HepG2 (cell line): ENCODE results near the gene CTF1. TPM values are rescaled to one million over a fixed set of nuclear protein-coding genes. Genes with fewer than 3 reads are reported as not detected.

ENCODE experiments used
- ARNTL ChIP-seq: sonication (generic); formaldehyde crosslinking; IDR thresholded peaks from 2 replicates; pipeline ENCODE4 v1.4.0; 2020; ENCODE audit warnings: mild to moderate bottlenecking, missing genetic modification reagents
- CENPT ChIP-seq: sonication (generic); formaldehyde crosslinking; IDR thresholded peaks from 2 replicates; pipeline ENCODE4 v1.8.0; 2022; ENCODE audit warnings: low read depth, mild to moderate bottlenecking, moderate library complexity, missing genetic modification reagents
- DDIT3 ChIP-seq: sonication (generic); formaldehyde crosslinking; IDR thresholded peaks from 2 replicates; pipeline ENCODE4 v1.4.0; 2020; ENCODE audit warnings: mild to moderate bottlenecking, missing genetic modification reagents
- IRF2 ChIP-seq: IDR thresholded peaks from 2 replicates; pipeline ENCODE4 v1.6.1; 2018; ENCODE audit warnings: missing genetic modification reagents, missing compliant biosample characterization
- KAT7 ChIP-seq: IDR thresholded peaks from 2 replicates; pipeline ENCODE4 v1.6.1; 2018; ENCODE audit warnings: borderline replicate concordance, missing compliant biosample characterization
- MAZ ChIP-seq, 2 experiments: sonication (generic) in 1 of 2; formaldehyde crosslinking in 1 of 2; IDR thresholded peaks; 2 replicates each; pipeline versions ENCODE4 v1.5.0 to v1.6.1; 2012 to 2020; ENCODE audit warnings: low read depth in 2 of 2, mild to moderate bottlenecking in 2 of 2, borderline replicate concordance in 1 of 2, improper control_type of control experiment in 1 of 2, low read length in 1 of 2, missing genetic modification reagents in 1 of 2, moderate library complexity in 1 of 2
- MYNN ChIP-seq: sonication (generic); formaldehyde crosslinking; IDR thresholded peaks from 2 replicates; pipeline ENCODE4 v1.4.0; 2020; ENCODE audit warnings: mild to moderate bottlenecking, low read depth, missing genetic modification reagents
- POGZ ChIP-seq: sonication (generic); formaldehyde crosslinking; IDR thresholded peaks from 2 replicates; pipeline ENCODE4 v1.4.0; 2020; ENCODE audit warnings: mild to moderate bottlenecking, missing genetic modification reagents
- RXRA ChIP-seq: sonication (generic); formaldehyde crosslinking; IDR thresholded peaks from 2 replicates; pipeline ENCODE4 v1.5.1; 2020; ENCODE audit warnings: missing genetic modification reagents
- SKIL ChIP-seq: sonication (generic); formaldehyde crosslinking; IDR thresholded peaks from 2 replicates; pipeline ENCODE4 v1.8.0; 2022; ENCODE audit warnings: missing genetic modification reagents, mild to moderate bottlenecking, moderate library complexity, borderline replicate concordance
- SP1 ChIP-seq, 2 experiments: fragments of 450-650 bp in 1 of 2; sonication (generic) in 1 of 2; formaldehyde crosslinking in 1 of 2; IDR thresholded peaks; 2 replicates each; pipeline versions ENCODE4 v1.4.0 to v1.6.1; 2016 to 2020; ENCODE audit warnings: missing genetic modification reagents in 1 of 2
- THAP7 ChIP-seq: sonication (generic); formaldehyde crosslinking; IDR thresholded peaks from 2 replicates; pipeline ENCODE4 v1.8.1; 2023; ENCODE audit warnings: mild to moderate bottlenecking, missing genetic modification reagents
- ZFP1 ChIP-seq: IDR thresholded peaks from 2 replicates; pipeline ENCODE4 v1.6.1; 2016
- ZNF367 ChIP-seq: sonication (generic); formaldehyde crosslinking; IDR thresholded peaks from 2 replicates; pipeline ENCODE4 v1.4.0; 2020; ENCODE audit warnings: missing genetic modification reagents, borderline replicate concordance
- ZNF382 ChIP-seq: sonication (generic); formaldehyde crosslinking; IDR thresholded peaks from 2 replicates; pipeline ENCODE4 v1.5.0; 2020; ENCODE audit warnings: missing genetic modification reagents, mild to moderate bottlenecking, borderline replicate concordance
- ZNF503 ChIP-seq: sonication (generic); formaldehyde crosslinking; IDR thresholded peaks from 2 replicates; pipeline ENCODE4 v1.4.0; 2020; ENCODE audit warnings: missing genetic modification reagents
- ZNF564 ChIP-seq: sonication (generic); formaldehyde crosslinking; IDR thresholded peaks from 2 replicates; pipeline ENCODE4 v1.8.1; 2023; ENCODE audit warnings: mild to moderate bottlenecking, missing genetic modification reagents
- ZSCAN5A ChIP-seq: sonication (generic); formaldehyde crosslinking; IDR thresholded peaks from 2 replicates; pipeline ENCODE4 v1.8.0; 2022; ENCODE audit warnings: mild to moderate bottlenecking, missing genetic modification reagents, borderline replicate concordance
- polyA plus RNA-seq, 8 experiments: library from polyadenylated mRNA; depleted of rRNA in 3 of 8; stranded (reverse) in 7 of 8; unstranded in 1 of 8; fragments of >200 nt; fragmentation: Illumina TruSeq in 4 of 8; extraction: Trizol in 4 of 8; gene quantifications; 2 replicates each; pipeline versions ENCODE4 v1.2.1 to v1.2.3, GENCODE V29; 2011 to 2016; ENCODE audit warnings: low read depth in 4 of 8, missing spikeins in 1 of 8, mixed read lengths in 1 of 8; ENCODE audit not compliant: insufficient read depth in 1 of 8
- total RNA-seq, 5 experiments: library from RNA; depleted of rRNA; stranded (reverse); fragments of >200 nt; fragmentation: Illumina TruSeq; extraction: Trizol; gene quantifications; 2 replicates each; pipeline ENCODE4 v1.2.3, GENCODE V29; 2016; ENCODE audit warnings: low read depth in 1 of 5
- TF ChIP-seq, protein P1 (sequence below): IDR thresholded peaks from 2 replicates; pipeline ENCODE4 v1.6.1; 2016; ENCODE audit warnings: mild to moderate bottlenecking, missing biosample characterization, missing genetic modification reagents

Gene CTF1
- total and polyA plus RNA-seq, 2 of the 13 experiments (the other 11 are each of a cell fraction or from before 2014, with no cell fraction given) = 0.13 to 1.8 TPM

- no peak for TF ChIP-seq ZNF382
- peak; percentile 94 for TF ChIP-seq ZNF564
- TF ChIP-seq MYNN (CRISPR knock-in tag) = no peak; the same call in 1 of the 2 replicates
- peak; percentile 35; the same call in 1 of the 2 replicates for TF ChIP-seq ZNF503
- TF ChIP-seq MAZ (IDR thresholded peaks at IDR 0.05; ENCODE audit: borderline replicate concordance, low read depth, low read length) = 0 out of 2 replicates have a peak, but pooled peaks have one; percentile 55
- TF ChIP-seq MAZ (CRISPR knock-in tag; IDR thresholded peaks at IDR 0.05; ENCODE audit: low read depth) = peak; percentile 91
- TF ChIP-seq ZFP1 (CRISPR knock-in tag) = peak; percentile 54; the same call in 1 of the 2 replicates
- peak; percentile 75 for TF ChIP-seq SKIL (CRISPR knock-in tag)
- TF ChIP-seq ARNTL (CRISPR knock-in tag) = peak; percentile 92
- no peak for TF ChIP-seq ZNF367 (CRISPR knock-in tag)
- TF ChIP-seq DDIT3 (CRISPR knock-in tag) = 0 out of 2 replicates have a peak, but pooled peaks have one; percentile 73
- TF ChIP-seq CENPT (CRISPR knock-in tag) = no peak
- TF ChIP-seq KAT7 = peak; percentile 41; the same call in 1 of the 2 replicates
- TF ChIP-seq POGZ = peak; percentile 71
- TF ChIP-seq IRF2 = peak; percentile 92
- no peak for TF ChIP-seq SP1 (IDR thresholded peaks at IDR 0.05)
- peak; percentile 84 for TF ChIP-seq SP1 (CRISPR knock-in tag; IDR thresholded peaks at IDR 0.05)
- TF ChIP-seq, protein P1, sequence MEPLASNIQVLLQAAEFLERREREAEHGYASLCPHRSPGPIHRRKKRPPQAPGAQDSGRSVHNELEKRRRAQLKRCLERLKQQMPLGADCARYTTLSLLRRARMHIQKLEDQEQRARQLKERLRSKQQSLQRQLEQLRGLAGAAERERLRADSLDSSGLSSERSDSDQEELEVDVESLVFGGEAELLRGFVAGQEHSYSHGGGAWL (CRISPR knock-in tag) = peak; percentile 92
- TF ChIP-seq RXRA = peak; percentile 95
- TF ChIP-seq THAP7 = peak; percentile 76; the same call in 1 of the 2 replicates
- peak; percentile 58; the same call in 1 of the 2 replicates for TF ChIP-seq ZSCAN5A (CRISPR knock-in tag)
Measured at GRCh38 chr16:30949650-30950515, 53.5 kb downstream of the CTF1 start (continued).
